WERI-Rb-1 (cell line): ENCODE data around the gene PHACTR1.

Experiments
- DNase-seq: peaks from one replicate; pipeline ENCODE4 v3.0.0-alpha.2; 2020
- H3K27ac ChIP-seq: fragments of 250-450 bp; sonication (Bioruptor Pico); 2 replicates; pipeline ENCODE4 v1.5.1; 2020; ENCODE audit warnings: mild to moderate bottlenecking, moderate library complexity
- H3K27me3 ChIP-seq: fragments of 250-450 bp; sonication (Bioruptor Pico); 2 replicates; pipeline ENCODE4 v1.5.1; 2021; ENCODE audit warnings: mild to moderate bottlenecking, low read depth, moderate library complexity; ENCODE audit not compliant: insufficient read depth, severe bottlenecking
- H3K36me3 ChIP-seq: fragments of 250-450 bp; sonication (Bioruptor Pico); 2 replicates; pipeline ENCODE4 v1.5.1; 2020; ENCODE audit warnings: mild to moderate bottlenecking, moderate library complexity
- H3K4me3 ChIP-seq: 2 replicates; pipeline ENCODE4 v1.5.1; 2011; ENCODE audit warnings: low read depth, mild to moderate bottlenecking, control low read depth, low read length
- H3K9me3 ChIP-seq: fragments of 250-450 bp; sonication (Bioruptor Pico); 2 replicates; pipeline ENCODE4 v1.5.1; 2021; ENCODE audit warnings: mild to moderate bottlenecking, moderate library complexity; ENCODE audit not compliant: severe bottlenecking
- TF ChIP-seq, protein P1 (sequence below): IDR thresholded peaks from 2 replicates; pipeline ENCODE4 v1.5.1; 2011; ENCODE audit warnings: low read depth, mild to moderate bottlenecking, control low read depth, inconsistent platforms, low read length

PHACTR1 gene

DNA sequence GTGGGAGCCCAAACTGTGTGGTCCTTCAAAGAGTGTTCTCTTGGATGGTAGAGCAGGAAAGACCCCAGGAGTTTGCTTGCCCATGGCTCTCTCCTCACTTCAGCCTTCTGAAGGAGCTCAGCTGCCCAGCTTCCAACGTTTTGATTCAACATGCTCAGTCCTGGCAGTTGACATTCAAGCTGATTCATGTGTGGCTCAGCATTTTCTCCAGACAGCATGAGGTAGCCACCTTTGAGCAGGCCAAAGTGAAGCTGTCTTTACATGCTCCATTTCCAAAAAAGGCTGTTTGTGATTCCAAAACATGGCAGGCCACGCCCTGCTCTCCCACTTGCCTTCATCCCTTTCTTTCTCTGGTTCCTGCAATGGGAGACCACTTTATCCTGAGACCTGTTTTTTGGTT, 331.5 kb downstream of the PHACTR1 start:
- TF ChIP-seq, protein P1, sequence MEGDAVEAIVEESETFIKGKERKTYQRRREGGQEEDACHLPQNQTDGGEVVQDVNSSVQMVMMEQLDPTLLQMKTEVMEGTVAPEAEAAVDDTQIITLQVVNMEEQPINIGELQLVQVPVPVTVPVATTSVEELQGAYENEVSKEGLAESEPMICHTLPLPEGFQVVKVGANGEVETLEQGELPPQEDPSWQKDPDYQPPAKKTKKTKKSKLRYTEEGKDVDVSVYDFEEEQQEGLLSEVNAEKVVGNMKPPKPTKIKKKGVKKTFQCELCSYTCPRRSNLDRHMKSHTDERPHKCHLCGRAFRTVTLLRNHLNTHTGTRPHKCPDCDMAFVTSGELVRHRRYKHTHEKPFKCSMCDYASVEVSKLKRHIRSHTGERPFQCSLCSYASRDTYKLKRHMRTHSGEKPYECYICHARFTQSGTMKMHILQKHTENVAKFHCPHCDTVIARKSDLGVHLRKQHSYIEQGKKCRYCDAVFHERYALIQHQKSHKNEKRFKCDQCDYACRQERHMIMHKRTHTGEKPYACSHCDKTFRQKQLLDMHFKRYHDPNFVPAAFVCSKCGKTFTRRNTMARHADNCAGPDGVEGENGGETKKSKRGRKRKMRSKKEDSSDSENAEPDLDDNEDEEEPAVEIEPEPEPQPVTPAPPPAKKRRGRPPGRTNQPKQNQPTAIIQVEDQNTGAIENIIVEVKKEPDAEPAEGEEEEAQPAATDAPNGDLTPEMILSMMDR, result no peak
- H3K4me3 ChIP-seq, result no peak overlapping the region
- H3K9me3 ChIP-seq, result no peaks in the 10 kb centered on the region
- no peaks in the 10 kb centered on the region for H3K27me3 ChIP-seq
- DNase-seq, result no peak
- no peak overlapping the region for H3K27ac ChIP-seq
- no peaks in the 10 kb centered on the region for H3K36me3 ChIP-seq

DNA sequence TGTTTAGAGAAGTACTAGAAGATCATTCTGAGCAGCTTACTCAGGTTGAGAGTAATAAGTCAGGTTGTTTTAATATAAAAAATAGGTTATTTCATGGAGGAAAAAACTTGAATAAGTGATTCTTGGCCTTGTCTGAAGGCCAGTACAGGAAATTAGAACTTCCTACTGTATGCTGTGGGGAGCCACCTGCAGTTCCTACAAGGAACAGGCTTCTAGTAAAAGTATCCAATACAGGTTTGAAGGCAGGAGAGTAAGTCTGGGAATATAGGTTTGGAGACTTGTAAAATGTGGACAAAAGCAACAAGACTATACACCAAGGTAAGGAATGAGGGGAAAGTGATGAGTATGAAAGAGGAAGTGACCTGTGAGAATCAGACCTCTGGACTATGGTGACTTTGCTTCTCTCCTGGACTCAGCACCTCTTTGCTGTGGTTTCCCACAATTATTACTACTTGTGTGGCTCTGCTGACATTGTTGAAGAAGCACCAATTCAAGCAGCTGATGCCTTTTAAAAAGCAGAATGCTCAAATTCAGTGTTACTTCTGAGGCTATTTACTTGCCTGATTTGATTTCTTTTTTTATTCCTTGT, 333.2 kb downstream of the PHACTR1 start:
- TF ChIP-seq, protein P1, result no peak
- Histone ChIP-seq H3K27ac (no peak overlapping the region), H3K4me3 (no peak overlapping the region), H3K36me3 (no peaks in the 10 kb centered on the region), H3K9me3 (no peaks in the 10 kb centered on the region), H3K27me3 (no peaks in the 10 kb centered on the region)
- DNase-seq, result no peak

DNA sequence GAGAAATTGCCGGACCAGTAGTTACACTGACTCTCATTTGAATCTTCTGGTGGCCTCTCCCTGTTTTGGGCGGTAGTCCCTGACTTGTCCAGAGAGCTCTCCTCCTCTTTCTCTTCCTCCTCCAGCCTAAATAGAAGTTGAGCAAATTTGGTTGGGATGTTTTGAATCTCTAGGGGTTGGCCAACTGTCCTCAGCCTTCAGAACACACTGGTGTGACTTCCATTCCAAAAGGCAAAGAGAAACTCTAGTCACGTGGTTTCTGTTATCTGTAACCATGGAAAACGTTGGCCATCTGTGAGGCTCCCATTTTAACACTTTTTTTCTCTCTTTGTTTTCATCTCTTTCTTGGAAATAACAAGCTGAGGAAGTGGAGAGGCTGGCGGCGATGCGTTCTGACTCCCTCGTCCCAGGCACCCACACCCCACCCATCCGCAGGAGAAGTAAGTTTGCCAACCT, 336.5 kb downstream of the PHACTR1 start:
- DNase-seq, result no peak
- H3K9me3 ChIP-seq, result no peaks in the 10 kb centered on the region
- no peak overlapping the region for H3K4me3 ChIP-seq
- H3K27ac ChIP-seq, result no peak overlapping the region
- no peaks in the 10 kb centered on the region for H3K27me3 ChIP-seq
- TF ChIP-seq, protein P1, result no peak
- H3K36me3 ChIP-seq, result no peaks in the 10 kb centered on the region

DNA sequence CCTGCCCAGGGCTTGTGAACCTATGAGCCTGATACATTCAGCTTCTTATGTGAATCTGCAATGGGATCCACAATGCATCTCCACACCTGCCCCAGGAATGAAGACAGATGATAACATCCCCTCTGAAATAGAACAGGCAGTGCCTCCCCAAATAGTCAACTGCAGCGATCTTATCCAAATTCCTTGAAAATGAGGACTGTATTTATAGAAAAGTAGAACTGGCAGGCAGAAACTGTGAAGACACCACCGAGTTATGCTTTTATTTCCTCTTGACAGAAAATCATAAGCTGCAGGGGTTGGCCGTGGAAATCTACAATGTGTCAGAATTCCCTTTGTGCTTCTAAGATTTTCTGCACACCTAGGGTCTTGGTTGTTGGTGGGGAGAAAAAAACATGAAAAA, 341.5 kb downstream of the PHACTR1 start:
- no peak overlapping the region for H3K4me3 ChIP-seq
- TF ChIP-seq, protein P1, result no peak

DNA sequence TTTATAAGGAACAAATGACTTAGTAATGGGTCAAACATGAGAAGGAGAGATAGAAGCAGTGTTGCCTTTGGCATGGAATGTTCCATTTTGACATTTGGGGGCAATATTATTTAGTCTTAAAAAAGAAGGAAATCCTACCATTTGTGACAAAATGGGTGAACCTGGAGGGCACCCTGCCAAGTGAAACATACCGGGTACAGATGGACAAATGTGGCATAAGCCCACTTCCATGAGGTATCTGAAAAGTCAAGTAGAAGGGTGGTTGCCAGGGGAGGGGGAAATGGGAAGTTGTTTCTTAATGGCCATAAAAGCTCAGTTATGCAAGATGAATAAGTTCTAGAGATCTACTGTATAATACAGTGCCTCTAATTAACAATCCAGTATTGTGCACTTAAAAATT, 342.5 kb downstream of the PHACTR1 start:
- TF ChIP-seq, protein P1, result no peak
- H3K27me3 ChIP-seq, result no peaks in the 10 kb centered on the region
- no peak overlapping the region for H3K4me3 ChIP-seq

More for the DNA sequence above, 341.5 kb downstream of the PHACTR1 start:
- Histone ChIP-seq H3K27ac (no peak overlapping the region), H3K9me3 (no peaks in the 10 kb centered on the region), H3K36me3 (no peaks in the 10 kb centered on the region), H3K27me3 (no peaks in the 10 kb centered on the region)
- no peak for DNase-seq

DNA sequence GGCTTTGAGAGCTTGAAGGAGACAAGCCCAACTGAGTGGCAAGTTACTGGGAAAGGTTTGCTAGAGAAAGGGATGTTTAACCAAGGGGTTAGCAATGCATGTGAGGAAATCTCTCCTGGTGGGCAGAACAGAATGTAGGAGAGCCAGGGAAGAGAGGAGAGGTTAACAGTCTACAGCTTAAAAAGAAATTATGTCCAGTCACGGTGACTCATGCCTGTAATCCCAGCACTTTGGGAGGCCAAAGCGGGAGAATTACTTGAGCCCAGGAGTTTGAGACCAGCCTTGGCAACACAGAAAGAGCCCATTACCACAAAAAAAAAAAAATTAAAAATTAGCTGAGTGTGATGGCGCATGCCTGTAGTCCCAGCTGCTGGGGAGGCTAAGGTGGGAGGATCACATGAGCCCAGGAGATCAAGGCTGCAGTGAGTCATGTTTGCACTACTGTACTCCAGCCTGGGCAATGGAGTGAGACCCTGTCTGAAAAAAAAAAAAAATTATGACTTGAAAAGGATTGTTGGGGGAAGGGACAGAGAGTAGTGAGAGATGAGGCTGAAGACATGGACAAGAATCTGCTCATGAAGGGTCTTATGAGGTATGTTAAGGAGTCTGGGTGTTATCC, 346.8 kb downstream of the PHACTR1 start:
- Histone ChIP-seq H3K27me3 (no peaks in the 10 kb centered on the region), H3K9me3 (no peaks in the 10 kb centered on the region), H3K36me3 (no peaks in the 10 kb centered on the region), H3K4me3 (no peak overlapping the region), H3K27ac (no peak overlapping the region)
- TF ChIP-seq, protein P1, result no peak
- no peak for DNase-seq

More for the DNA sequence above, 342.5 kb downstream of the PHACTR1 start:
- no peak overlapping the region for H3K27ac ChIP-seq
- no peaks in the 10 kb centered on the region for H3K36me3 ChIP-seq
- no peak for DNase-seq
- H3K9me3 ChIP-seq, result no peaks in the 10 kb centered on the region
